Esophagus squamous epithelium (tissue), 4 donors: ENCODE data around the gene IL34.

Source experiments
- POLR2A ChIP-seq, 4 donors: fragments of 450-650 bp; IDR thresholded peaks; one replicate each; pipeline ENCODE4 v1.6.1; 2017; ENCODE audit warnings: antibody characterized with exemption in 4 of 4, mild to moderate bottlenecking in 4 of 4, moderate library complexity in 3 of 4
- TF ChIP-seq, protein P1 (sequence below), 6 experiments: fragments of 450-650 bp in 4 of 6; fragments of 200-600 bp in 2 of 6; sonication (generic) in 2 of 6; IDR thresholded peaks; one replicate each; pipeline ENCODE4 v1.5.1; 2016 to 2019; ENCODE audit warnings: antibody characterized with exemption in 6 of 6, mild to moderate bottlenecking in 4 of 6, moderate library complexity in 4 of 6

DNA sequence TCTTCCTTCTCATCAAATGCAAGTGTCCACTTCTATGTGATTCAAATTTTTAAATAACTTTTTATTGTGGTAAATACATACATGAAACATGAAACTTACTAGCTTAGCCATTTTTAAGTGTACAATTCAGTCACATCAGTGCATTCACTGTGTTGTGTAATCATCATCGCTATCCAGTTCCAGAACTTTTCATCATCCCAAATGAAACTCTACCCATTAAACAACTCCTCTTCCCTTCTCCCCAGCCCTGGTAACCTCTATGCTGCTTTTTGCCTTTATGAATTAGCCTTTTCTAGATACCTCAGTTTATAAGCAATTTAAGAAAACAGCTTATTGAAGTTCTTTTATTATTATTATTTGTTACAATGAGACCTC, 41.1 kb upstream of the IL34 start:
- TF ChIP-seq, protein P1, sequence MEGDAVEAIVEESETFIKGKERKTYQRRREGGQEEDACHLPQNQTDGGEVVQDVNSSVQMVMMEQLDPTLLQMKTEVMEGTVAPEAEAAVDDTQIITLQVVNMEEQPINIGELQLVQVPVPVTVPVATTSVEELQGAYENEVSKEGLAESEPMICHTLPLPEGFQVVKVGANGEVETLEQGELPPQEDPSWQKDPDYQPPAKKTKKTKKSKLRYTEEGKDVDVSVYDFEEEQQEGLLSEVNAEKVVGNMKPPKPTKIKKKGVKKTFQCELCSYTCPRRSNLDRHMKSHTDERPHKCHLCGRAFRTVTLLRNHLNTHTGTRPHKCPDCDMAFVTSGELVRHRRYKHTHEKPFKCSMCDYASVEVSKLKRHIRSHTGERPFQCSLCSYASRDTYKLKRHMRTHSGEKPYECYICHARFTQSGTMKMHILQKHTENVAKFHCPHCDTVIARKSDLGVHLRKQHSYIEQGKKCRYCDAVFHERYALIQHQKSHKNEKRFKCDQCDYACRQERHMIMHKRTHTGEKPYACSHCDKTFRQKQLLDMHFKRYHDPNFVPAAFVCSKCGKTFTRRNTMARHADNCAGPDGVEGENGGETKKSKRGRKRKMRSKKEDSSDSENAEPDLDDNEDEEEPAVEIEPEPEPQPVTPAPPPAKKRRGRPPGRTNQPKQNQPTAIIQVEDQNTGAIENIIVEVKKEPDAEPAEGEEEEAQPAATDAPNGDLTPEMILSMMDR (IDR thresholded peaks at IDR 0.05): no peak
- TF ChIP-seq POLR2A (IDR thresholded peaks at IDR 0.05): no peak
